Measurements from ENCODE around the gene TTC22. TPM values are rescaled to one million over a fixed set of nuclear protein-coding genes. Genes with fewer than 3 reads are reported as not detected.

Gene TTC22
- total and polyA plus RNA-seq, 2 donors: 1.0 to 2.1 TPM

Other genes starting within 250 kb of the TTC22 start
- not detected for gene FAM151A, start 177.8 kb downstream of the TTC22 start, total RNA-seq
- gene FAM151A, start 177.8 kb downstream of the TTC22 start, polyA plus RNA-seq: 0.10 TPM
- 7.5 TPM for gene MROH7, start 159.5 kb downstream of the TTC22 start, total RNA-seq
- gene MROH7, start 159.5 kb downstream of the TTC22 start, polyA plus RNA-seq: 3.0 TPM
- 16.6 TPM for gene TTC4, start 85.5 kb downstream of the TTC22 start, total RNA-seq
- 14.2 TPM for gene TTC4, start 85.5 kb downstream of the TTC22 start, polyA plus RNA-seq
- 3.3 TPM for gene PARS2, start 36.8 kb downstream of the TTC22 start, total RNA-seq
- 4.0 TPM for gene PARS2, start 36.8 kb downstream of the TTC22 start, polyA plus RNA-seq
- gene DHCR24, start 85.9 kb upstream of the TTC22 start, total RNA-seq: 22.6 TPM
- gene DHCR24, start 85.9 kb upstream of the TTC22 start, polyA plus RNA-seq: 23.4 TPM
- gene TMEM61, start 179.3 kb upstream of the TTC22 start, total RNA-seq: not detected
- gene TMEM61, start 179.3 kb upstream of the TTC22 start, polyA plus RNA-seq: 7.0 TPM
- not detected for gene BSND, start 197.6 kb upstream of the TTC22 start, total RNA-seq
- gene BSND, start 197.6 kb upstream of the TTC22 start, polyA plus RNA-seq: not detected
- 2.9 TPM for gene PCSK9, start 238.2 kb upstream of the TTC22 start, total RNA-seq
- 0.09 TPM for gene PCSK9, start 238.2 kb upstream of the TTC22 start, polyA plus RNA-seq